HepG2 (cell line): ENCODE data around the gene SMLR1. TPM values are rescaled to one million over a fixed set of nuclear protein-coding genes. Genes with fewer than 3 reads are reported as not detected.

Experiments
- ERF ChIP-seq: IDR thresholded peaks from 2 replicates; pipeline ENCODE4 v1.6.1; 2018; ENCODE audit warnings: missing biosample characterization, missing genetic modification reagents
- ZNF143 ChIP-seq: sonication (generic); formaldehyde crosslinking; IDR thresholded peaks from 2 replicates; pipeline ENCODE4 v1.4.0; 2020; ENCODE audit warnings: missing genetic modification reagents
- polyA plus RNA-seq, 8 experiments: library from polyadenylated mRNA; depleted of rRNA in 3 of 8; stranded (reverse) in 7 of 8; unstranded in 1 of 8; fragments of >200 nt; fragmentation: Illumina TruSeq in 4 of 8; extraction: Trizol in 4 of 8; gene quantifications; 2 replicates each; pipeline versions ENCODE4 v1.2.1 to v1.2.3, GENCODE V29; 2011 to 2016; ENCODE audit warnings: low read depth in 4 of 8, missing spikeins in 1 of 8, mixed read lengths in 1 of 8; ENCODE audit not compliant: insufficient read depth in 1 of 8
- total RNA-seq, 5 experiments: library from RNA; depleted of rRNA; stranded (reverse); fragments of >200 nt; fragmentation: Illumina TruSeq; extraction: Trizol; gene quantifications; 2 replicates each; pipeline ENCODE4 v1.2.3, GENCODE V29; 2016; ENCODE audit warnings: low read depth in 1 of 5
- TF ChIP-seq, protein P1 (sequence below): sonication (generic); formaldehyde crosslinking; IDR thresholded peaks from one replicate; pipeline ENCODE4 v1.5.1; 2020; ENCODE audit warnings: mild to moderate bottlenecking, missing genetic modification reagents; ENCODE audit errors: not compliant biosample characterization

SMLR1 gene
- total and polyA plus RNA-seq, 2 of the 13 experiments (the other 11 are each of a cell fraction or from before 2014, with no cell fraction given) = 41.8 to 104 TPM

DNA sequence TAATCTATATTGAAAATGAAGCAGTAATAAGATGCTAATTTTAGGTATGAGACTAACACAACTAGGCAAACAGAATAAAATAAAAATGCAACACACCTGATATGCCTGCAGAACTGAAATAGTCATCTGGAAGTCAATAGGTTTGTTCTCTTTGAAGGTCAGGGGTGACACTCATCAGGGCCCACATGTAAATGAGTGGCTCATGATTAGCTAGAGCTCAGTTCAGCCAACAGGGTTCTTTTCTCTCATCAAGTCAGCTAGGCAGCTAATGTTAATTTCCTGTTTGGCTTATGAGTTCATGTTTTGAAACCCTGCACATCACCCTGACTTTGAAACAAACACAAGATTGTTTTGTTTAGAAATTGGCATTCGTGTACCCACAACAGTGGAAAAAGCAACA lies 23.8 kb downstream of the SMLR1 start (continued):
- TF ChIP-seq, protein P1, sequence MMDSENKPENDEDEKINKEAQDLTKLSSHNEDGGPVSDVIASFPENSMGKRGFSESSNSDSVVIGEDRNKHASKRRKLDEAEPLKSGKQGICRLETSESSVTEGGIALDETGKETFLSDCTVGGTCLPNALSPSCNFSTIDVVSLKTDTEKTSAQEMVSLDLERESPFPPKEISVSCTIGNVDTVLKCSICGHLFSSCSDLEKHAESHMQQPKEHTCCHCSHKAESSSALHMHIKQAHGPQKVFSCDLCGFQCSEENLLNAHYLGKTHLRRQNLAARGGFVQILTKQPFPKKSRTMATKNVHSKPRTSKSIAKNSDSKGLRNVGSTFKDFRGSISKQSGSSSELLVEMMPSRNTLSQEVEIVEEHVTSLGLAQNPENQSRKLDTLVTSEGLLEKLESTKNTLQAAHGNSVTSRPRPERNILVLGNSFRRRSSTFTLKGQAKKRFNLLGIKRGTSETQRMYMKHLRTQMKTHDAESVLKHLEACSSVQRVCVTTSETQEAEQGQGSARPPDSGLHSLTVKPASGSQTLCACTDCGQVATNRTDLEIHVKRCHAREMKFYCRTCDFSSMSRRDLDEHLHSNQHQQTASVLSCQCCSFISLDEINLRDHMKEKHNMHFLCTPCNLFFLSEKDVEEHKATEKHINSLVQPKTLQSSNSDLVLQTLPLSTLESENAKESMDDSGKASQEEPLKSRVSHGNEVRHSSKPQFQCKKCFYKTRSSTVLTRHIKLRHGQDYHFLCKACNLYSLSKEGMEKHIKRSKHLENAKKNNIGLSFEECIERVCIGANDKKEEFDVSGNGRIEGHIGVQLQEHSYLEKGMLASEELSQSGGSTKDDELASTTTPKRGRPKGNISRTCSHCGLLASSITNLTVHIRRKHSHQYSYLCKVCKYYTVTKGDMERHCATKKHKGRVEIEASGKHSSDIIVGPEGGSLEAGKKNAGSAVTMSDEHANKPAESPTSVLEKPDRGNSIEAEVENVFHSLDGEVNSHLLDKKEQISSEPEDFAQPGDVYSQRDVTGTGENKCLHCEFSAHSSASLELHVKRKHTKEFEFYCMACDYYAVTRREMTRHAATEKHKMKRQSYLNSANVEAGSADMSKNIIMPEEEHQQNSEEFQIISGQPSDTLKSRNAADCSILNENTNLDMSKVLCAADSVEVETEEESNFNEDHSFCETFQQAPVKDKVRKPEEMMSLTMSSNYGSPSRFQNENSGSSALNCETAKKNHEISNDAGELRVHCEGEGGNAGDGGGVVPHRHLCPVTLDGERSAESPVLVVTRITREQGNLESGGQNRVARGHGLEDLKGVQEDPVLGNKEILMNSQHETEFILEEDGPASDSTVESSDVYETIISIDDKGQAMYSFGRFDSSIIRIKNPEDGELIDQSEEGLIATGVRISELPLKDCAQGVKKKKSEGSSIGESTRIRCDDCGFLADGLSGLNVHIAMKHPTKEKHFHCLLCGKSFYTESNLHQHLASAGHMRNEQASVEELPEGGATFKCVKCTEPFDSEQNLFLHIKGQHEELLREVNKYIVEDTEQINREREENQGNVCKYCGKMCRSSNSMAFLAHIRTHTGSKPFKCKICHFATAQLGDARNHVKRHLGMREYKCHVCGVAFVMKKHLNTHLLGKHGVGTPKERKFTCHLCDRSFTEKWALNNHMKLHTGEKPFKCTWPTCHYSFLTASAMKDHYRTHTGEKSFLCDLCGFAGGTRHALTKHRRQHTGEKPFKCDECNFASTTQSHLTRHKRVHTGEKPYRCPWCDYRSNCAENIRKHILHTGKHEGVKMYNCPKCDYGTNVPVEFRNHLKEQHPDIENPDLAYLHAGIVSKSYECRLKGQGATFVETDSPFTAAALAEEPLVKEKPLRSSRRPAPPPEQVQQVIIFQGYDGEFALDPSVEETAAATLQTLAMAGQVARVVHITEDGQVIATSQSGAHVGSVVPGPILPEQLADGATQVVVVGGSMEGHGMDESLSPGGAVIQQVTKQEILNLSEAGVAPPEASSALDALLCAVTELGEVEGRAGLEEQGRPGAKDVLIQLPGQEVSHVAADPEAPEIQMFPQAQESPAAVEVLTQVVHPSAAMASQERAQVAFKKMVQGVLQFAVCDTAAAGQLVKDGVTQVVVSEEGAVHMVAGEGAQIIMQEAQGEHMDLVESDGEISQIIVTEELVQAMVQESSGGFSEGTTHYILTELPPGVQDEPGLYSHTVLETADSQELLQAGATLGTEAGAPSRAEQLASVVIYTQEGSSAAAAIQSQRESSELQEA = no peak
- TF ChIP-seq ERF (CRISPR knock-in tag) (no peak), ZNF143 (CRISPR knock-in tag) (no peak)
